H1 (cell line): ENCODE measurements around the gene SLC48A1. TPM values are rescaled to one million over a fixed set of nuclear protein-coding genes. Genes with fewer than 3 reads are reported as not detected.

ENCODE experiments used
- CTCF ChIA-PET: fragments of 300-600 bp; sonication (Branson Sonifier 250); formaldehyde crosslinking; loops from one replicate; lab custom pipeline; 2021; ENCODE audit not compliant: partially characterized antibody; lab: Charles Lee
- POLR2A ChIA-PET: fragments of 300-600 bp; sonication (Branson Sonifier 250); formaldehyde crosslinking; loops from one replicate; lab custom pipeline; 2021; ENCODE audit warnings: inconsistent platforms; ENCODE audit not compliant: partially characterized antibody; lab: Charles Lee
- DNase-seq, 2 experiments: peaks; one replicate each; pipeline versions ENCODE4 v3.0.0 to v3.0.0-alpha.2; 2010 to 2022; ENCODE audit warnings: low spot score in 2 of 2, low read depth in 1 of 2, mixed read lengths in 1 of 2
- FAIRE-seq: peaks from 2 replicates; lab custom pipeline; 2011; peaks lifted over from hg19 to GRCh38; lab: Jason Lieb, UNC
- H2AFZ ChIP-seq: 2 replicates; pipeline ENCODE4 v1.8.1; 2012; ENCODE audit warnings: low read length, inconsistent platforms
- H2AK5ac ChIP-seq: 2 replicates; pipeline ENCODE4 v1.6.1; 2013; ENCODE audit warnings: low read depth, low read length
- H2BK120ac ChIP-seq: replicated peaks from 2 replicates; pipeline ENCODE3; 2013; ENCODE audit warnings: low read depth, low read length, inconsistent platforms
- H2BK12ac ChIP-seq: 2 replicates; pipeline ENCODE4 v1.6.1; 2013; ENCODE audit warnings: low read depth, low read length
- H2BK15ac ChIP-seq: 2 replicates; pipeline ENCODE4 v1.6.1; 2013; ENCODE audit warnings: low read length
- H2BK20ac ChIP-seq: 2 replicates; pipeline ENCODE4 v1.6.1; 2013; ENCODE audit warnings: low read length
- H2BK5ac ChIP-seq: 2 replicates; pipeline ENCODE4 v1.6.1; 2013; ENCODE audit warnings: low read depth, low read length
- H3K14ac ChIP-seq: 2 replicates; pipeline ENCODE4 v1.6.1; 2013; ENCODE audit warnings: inconsistent platforms; ENCODE audit not compliant: insufficient read length
- H3K18ac ChIP-seq: 2 replicates; pipeline ENCODE4 v1.6.1; 2013; ENCODE audit warnings: low read length; ENCODE audit errors: extremely low read depth
- H3K23ac ChIP-seq: 2 replicates; pipeline ENCODE4 v1.6.1; 2013; ENCODE audit warnings: inconsistent platforms; ENCODE audit not compliant: insufficient read length
- H3K23me2 ChIP-seq: 2 replicates; pipeline ENCODE4 v1.6.1; 2013; ENCODE audit warnings: low read depth, low read length
- H3K27ac ChIP-seq: 2 replicates; pipeline ENCODE4 v1.6.1; 2011; ENCODE audit warnings: low read depth, low read length, inconsistent platforms
- H3K27me3 ChIP-seq, 4 experiments: replicated peaks in 1 of 4; 1 replicate in 1 of 4; 2 replicates in 3 of 4; pipeline versions ENCODE4 v1.6.1 to v1.8.1; 2011 to 2013; ENCODE audit warnings: low read length in 3 of 4, mild to moderate bottlenecking in 3 of 4, inconsistent platforms in 2 of 4, mixed read lengths in 2 of 4, moderate library complexity in 1 of 4; ENCODE audit not compliant: control insufficient read depth in 3 of 4, insufficient read depth in 3 of 4; ENCODE audit errors: extremely low read depth in 1 of 4
- H3K36me3 ChIP-seq, 4 experiments: 2 replicates each; pipeline versions ENCODE4 v1.6.1 to v1.8.1; 2011 to 2013; ENCODE audit warnings: mild to moderate bottlenecking in 4 of 4, low read length in 3 of 4, moderate library complexity in 2 of 4, control low read depth in 1 of 4, inconsistent platforms in 1 of 4; ENCODE audit not compliant: insufficient read depth in 4 of 4, control insufficient read depth in 2 of 4
- H3K4ac ChIP-seq: replicated peaks from 2 replicates; pipeline ENCODE3; 2013; ENCODE audit warnings: low read length, low read depth, mixed read lengths, inconsistent platforms; ENCODE audit not compliant: insufficient read length
- H3K4me1 ChIP-seq, 4 experiments: replicated peaks in 1 of 4; 1 replicate in 1 of 4; 2 replicates in 3 of 4; pipeline versions ENCODE4 v1.6.1 to v1.8.1; 2011 to 2013; ENCODE audit warnings: low read length in 3 of 4, inconsistent platforms in 2 of 4, mixed read lengths in 1 of 4; ENCODE audit not compliant: insufficient read depth in 4 of 4, control insufficient read depth in 3 of 4
- H3K4me2 ChIP-seq, 2 experiments: 2 replicates each; pipeline versions ENCODE4 v1.6.1 to v1.8.1; 2011 to 2013; ENCODE audit warnings: low read depth in 2 of 2, low read length in 2 of 2, control low read depth in 1 of 2, inconsistent platforms in 1 of 2, mild to moderate bottlenecking in 1 of 2; ENCODE audit not compliant: insufficient read depth in 1 of 2
- H3K4me3 ChIP-seq, 4 experiments: fragments of 200-600, 300-600 bp in 1 of 4; sonication (generic), shearing (Covaris generic), sonication (Bioruptor Twin) in 1 of 4; 2 replicates each; pipeline versions ENCODE4 v1.5.1 to v1.8.1; 2011 to 2016; ENCODE audit warnings: low read length in 4 of 4, low read depth in 3 of 4, control low read depth in 2 of 4, inconsistent platforms in 2 of 4, mild to moderate bottlenecking in 2 of 4, mixed read lengths in 1 of 4, moderate library complexity in 1 of 4; ENCODE audit not compliant: insufficient read depth in 2 of 4; ENCODE audit errors: extremely low read depth in 1 of 4
- H3K56ac ChIP-seq: replicated peaks from 2 replicates; pipeline ENCODE3; 2013; ENCODE audit warnings: low read depth, mild to moderate bottlenecking, mixed read lengths, low read length, inconsistent platforms; ENCODE audit not compliant: insufficient read length
- H3K79me1 ChIP-seq: 2 replicates; pipeline ENCODE4 v1.6.1; 2013; ENCODE audit warnings: low read depth, low read length, control low read depth
- H3K79me2 ChIP-seq, 2 experiments: 2 replicates each; pipeline versions ENCODE4 v1.6.1 to v1.8.1; 2012 to 2013; ENCODE audit warnings: low read length in 2 of 2, mild to moderate bottlenecking in 2 of 2, inconsistent platforms in 1 of 2; ENCODE audit not compliant: insufficient read depth in 2 of 2, control insufficient read depth in 1 of 2
- H3K9ac ChIP-seq, 4 experiments: replicated peaks in 1 of 4; 1 replicate in 1 of 4; 2 replicates in 3 of 4; pipeline versions ENCODE4 v1.6.1 to v1.8.1; 2011 to 2013; ENCODE audit warnings: low read depth in 3 of 4, low read length in 3 of 4, control low read depth in 2 of 4, mild to moderate bottlenecking in 2 of 4, moderate library complexity in 2 of 4, inconsistent platforms in 1 of 4; ENCODE audit errors: extremely low read depth in 1 of 4
- H3K9me3 ChIP-seq, 2 experiments: 2 replicates each; pipeline versions ENCODE4 v1.6.1 to v1.8.1; 2012 to 2013; ENCODE audit warnings: mild to moderate bottlenecking in 2 of 2, moderate library complexity in 2 of 2, control low read depth in 1 of 2, inconsistent platforms in 1 of 2, low read depth in 1 of 2, low read length in 1 of 2, mixed read lengths in 1 of 2; ENCODE audit not compliant: insufficient read depth in 2 of 2
- H4K20me1 ChIP-seq, 2 experiments: replicated peaks in 1 of 2; 2 replicates each; pipeline versions ENCODE3 to v1.8.1; 2011 to 2013; ENCODE audit warnings: inconsistent platforms in 2 of 2, low read length in 2 of 2, mild to moderate bottlenecking in 1 of 2; ENCODE audit not compliant: insufficient read depth in 2 of 2, control insufficient read depth in 1 of 2
- H4K5ac ChIP-seq: 2 replicates; pipeline ENCODE4 v1.6.1; 2013; ENCODE audit warnings: low read length, low read depth, mixed read lengths, inconsistent platforms; ENCODE audit not compliant: insufficient read length
- H4K8ac ChIP-seq: 2 replicates; pipeline ENCODE4 v1.8.0; 2013; ENCODE audit warnings: mild to moderate bottlenecking, moderate library complexity, low read length, inconsistent platforms; ENCODE audit not compliant: insufficient read depth; ENCODE audit errors: extremely low read depth
- H4K91ac ChIP-seq: replicated peaks from 2 replicates; pipeline ENCODE3; 2013; ENCODE audit warnings: low read length, mixed read lengths, inconsistent platforms; ENCODE audit not compliant: insufficient read length
- CTBP2 ChIP-seq: IDR thresholded peaks from 2 replicates; pipeline ENCODE4 v1.7.0; 2011; ENCODE audit warnings: borderline replicate concordance, mild to moderate bottlenecking, moderate library complexity, mixed read lengths, low read length; ENCODE audit not compliant: insufficient read depth, insufficient read length
- GABPA ChIP-seq: IDR thresholded peaks from 2 replicates; pipeline ENCODE4 v1.6.1; 2011; ENCODE audit warnings: mild to moderate bottlenecking, low read length, moderate library complexity, borderline replicate concordance; ENCODE audit not compliant: insufficient read depth
- HDAC2 ChIP-seq, 2 experiments: fragments of 300-600 bp in 1 of 2; sonication (generic) in 1 of 2; IDR thresholded peaks; 2 replicates each; pipeline ENCODE4 v1.6.1; 2011 to 2012; ENCODE audit warnings: low read depth in 2 of 2, low read length in 2 of 2, mild to moderate bottlenecking in 2 of 2, moderate library complexity in 2 of 2, borderline replicate concordance in 1 of 2, inconsistent platforms in 1 of 2
- PHF8 ChIP-seq: fragments of 200-600 bp; sonication (generic); conservative IDR thresholded peaks from 2 replicates; pipeline ENCODE4 v1.7.1; 2012; ENCODE audit warnings: low read depth, mild to moderate bottlenecking, inconsistent platforms, low read length, moderate library complexity
- SP4 ChIP-seq: IDR thresholded peaks from 2 replicates; pipeline ENCODE4 v1.6.1; 2012; ENCODE audit warnings: low read length, inconsistent platforms
- SRF ChIP-seq: IDR thresholded peaks from 2 replicates; pipeline ENCODE4 v1.6.1; 2011; ENCODE audit warnings: mild to moderate bottlenecking, low read depth, low read length, moderate library complexity
- SUZ12 ChIP-seq: fragments of 200-600 bp; sonication (generic); IDR thresholded peaks from 2 replicates; pipeline ENCODE4 v1.6.1; 2012; ENCODE audit warnings: mild to moderate bottlenecking, inconsistent platforms, low read length, moderate library complexity, mixed read lengths
- TEAD4 ChIP-seq: IDR thresholded peaks from 2 replicates; pipeline ENCODE4 v1.6.1; 2012; ENCODE audit warnings: low read depth, low read length, inconsistent platforms, mixed read lengths
- WGBS, 2 experiments: shearing (Covaris generic) in 1 of 2; methylation state at CpG; one replicate each; pipeline versions ENCODE4 v1.1.6 to v1.1.7; 2013 to 2015; ENCODE audit warnings: low lambda C conversion rate in 2 of 2, mixed read lengths in 2 of 2, inconsistent platforms in 1 of 2, low coverage in 1 of 2, missing lambda C conversion rate in 1 of 2; ENCODE audit not compliant: insufficient replicate concordance in 2 of 2, insufficient coverage in 1 of 2, insufficient read length in 1 of 2; ENCODE audit errors: extremely low coverage in 1 of 2, missing lambda C conversion rate in 1 of 2; 5-methylcytosine and 5-hydroxymethylcytosine counted together
- polyA plus RNA-seq, 7 experiments: library from polyadenylated mRNA; depleted of rRNA in 3 of 7; stranded (reverse) in 5 of 7; unstranded in 2 of 7; fragments of >200 nt in 5 of 7; fragments of 200-250 nt in 2 of 7; gene quantifications; 1 replicate in 5 of 7; 2 replicates in 1 of 7; 4 replicates in 1 of 7; pipeline versions ENCODE4 v1.2.1 to v1.2.3, GENCODE V29; 2011 to 2013; ENCODE audit warnings: missing spikeins in 2 of 7, mixed read lengths in 2 of 7
- total RNA-seq: library from RNA; stranded (reverse); fragmentation: NEBNext Ultra II Directional; extraction: Animal tissue kit (Norgen Biotek cat#: 25700); gene quantifications from 2 replicates; pipeline ENCODE4 v1.2.1, GENCODE V29; 2021
- TF ChIP-seq, protein P1 (sequence below): IDR thresholded peaks from 2 replicates; pipeline ENCODE4 v1.6.1; 2012; ENCODE audit warnings: inconsistent platforms
- TF ChIP-seq, protein P2 (sequence below): IDR thresholded peaks from 2 replicates; pipeline ENCODE4 v1.6.1; 2012; ENCODE audit warnings: low read length, inconsistent platforms

The SLC48A1 gene
- total and polyA plus RNA-seq, 2 of the 8 experiments (the other 6 are each of a cell fraction or from before 2014, with no cell fraction given) = 9.5 to 14.1 TPM

DNA sequence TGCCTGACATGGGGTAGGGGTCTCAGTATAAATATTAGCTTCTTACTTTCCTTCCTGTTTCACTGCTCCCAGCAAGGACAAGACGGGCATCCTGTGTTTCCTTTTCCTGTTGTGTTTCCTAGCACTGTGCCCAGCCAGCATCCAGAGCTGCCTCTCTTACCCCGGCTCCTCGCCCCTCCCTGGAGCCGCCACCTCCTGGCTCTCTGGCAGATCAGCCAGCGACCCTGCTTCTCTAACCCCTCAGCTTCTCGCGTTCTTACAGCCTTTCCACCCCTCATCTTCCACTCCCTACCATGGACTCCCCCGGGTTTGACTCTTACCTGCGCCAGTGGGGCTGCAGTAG is 28.8 kb downstream of the SLC48A1 start:
- H3K36me3 ChIP-seq = peaks cover 0 to 2% (median under 1%) of the 10 kb centered on the region in 4 experiments; a peak in 2 of 8 replicates
- POLR2A ChIA-PET = interaction anchor here (0.8 to 29.3 kb wide), 9 partner anchors 9 to 103 kb away, joined by 3 to 480 read pairs (median 4); partner anchors contain the start of gene VDR
- TF ChIP-seq HDAC2 (IDR thresholded peaks at IDR 0.05; ENCODE audit: borderline replicate concordance in 1 of 2, low read depth in 2 of 2, low read length in 2 of 2) (no peak), SP4 (no peak), SRF (no peak), SUZ12 (no peak), PHF8 (no peak), TEAD4 (no peak), GABPA (no peak), CTBP2 (no peak)
- TF ChIP-seq, protein P1, sequence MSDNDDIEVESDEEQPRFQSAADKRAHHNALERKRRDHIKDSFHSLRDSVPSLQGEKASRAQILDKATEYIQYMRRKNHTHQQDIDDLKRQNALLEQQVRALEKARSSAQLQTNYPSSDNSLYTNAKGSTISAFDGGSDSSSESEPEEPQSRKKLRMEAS = no peak
- TF ChIP-seq, protein P2, sequence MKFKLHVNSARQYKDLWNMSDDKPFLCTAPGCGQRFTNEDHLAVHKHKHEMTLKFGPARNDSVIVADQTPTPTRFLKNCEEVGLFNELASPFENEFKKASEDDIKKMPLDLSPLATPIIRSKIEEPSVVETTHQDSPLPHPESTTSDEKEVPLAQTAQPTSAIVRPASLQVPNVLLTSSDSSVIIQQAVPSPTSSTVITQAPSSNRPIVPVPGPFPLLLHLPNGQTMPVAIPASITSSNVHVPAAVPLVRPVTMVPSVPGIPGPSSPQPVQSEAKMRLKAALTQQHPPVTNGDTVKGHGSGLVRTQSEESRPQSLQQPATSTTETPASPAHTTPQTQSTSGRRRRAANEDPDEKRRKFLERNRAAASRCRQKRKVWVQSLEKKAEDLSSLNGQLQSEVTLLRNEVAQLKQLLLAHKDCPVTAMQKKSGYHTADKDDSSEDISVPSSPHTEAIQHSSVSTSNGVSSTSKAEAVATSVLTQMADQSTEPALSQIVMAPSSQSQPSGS = no peak
- DNase-seq = no peak
- H3K27me3 ChIP-seq = no peaks in the 10 kb centered on the region
- no peak overlapping the region for H3K27ac ChIP-seq
- no peak overlapping the region for H2AK5ac ChIP-seq
- H2BK20ac ChIP-seq = no peak overlapping the region
- no peak overlapping the region for H3K4ac ChIP-seq
- H3K23ac ChIP-seq = no peak overlapping the region
- no peak overlapping the region for H2BK15ac ChIP-seq
- no peak overlapping the region for H3K4me2 ChIP-seq
- H2BK120ac ChIP-seq = no peak overlapping the region
- H3K56ac ChIP-seq = no peak overlapping the region
- no peak overlapping the region for H2AFZ ChIP-seq
- H3K23me2 ChIP-seq = 0 out of 2 replicates have a peak, but pooled peaks cover 1% of the 10 kb centered on the region
- H3K79me1 ChIP-seq = peaks cover 3% of the 10 kb centered on the region; the same call in 1 of the 2 replicates
- no peak for FAIRE-seq
- H4K91ac ChIP-seq = no peak overlapping the region
- WGBS, 2 experiments = 72% methylated on average over 9 of the region's 9 CpGs; no CpG with 5 or more reads in 1 of the 2 experiments
- H4K5ac ChIP-seq = no peak overlapping the region
- peaks cover 0 to 13% (median 4%) of the 10 kb centered on the region in 4 experiments; a peak in 5 of 7 replicates for H3K4me1 ChIP-seq
- no peak overlapping the region for H3K18ac ChIP-seq
- CTCF ChIA-PET = interaction anchor here (0.6 to 58.8 kb wide), 19 partner anchors 8 to 375 kb away, joined by 3 to 2001 read pairs (median 5); partner anchors contain the start of genes ENDOU, HDAC7 and RAPGEF3
- H2BK12ac ChIP-seq = no peak overlapping the region
- H3K9ac ChIP-seq = no peak overlapping the region
- no peak overlapping the region for H3K4me3 ChIP-seq
- H4K20me1 ChIP-seq = peaks cover 8 to 12% of the 10 kb centered on the region in 2 experiments
- H2BK5ac ChIP-seq = no peak overlapping the region
- H3K14ac ChIP-seq = no peak overlapping the region
- no peak overlapping the region for H4K8ac ChIP-seq
- H3K9me3 ChIP-seq = no peaks in the 10 kb centered on the region
- H3K79me2 ChIP-seq = peaks cover 0 to 63% of the 10 kb centered on the region in 2 experiments; a peak in 2 of 4 replicates
